HepG2 (cell line): ENCODE results near the gene FGD6. TPM values are rescaled to one million over a fixed set of nuclear protein-coding genes. Genes with fewer than 3 reads are reported as not detected.

ENCODE experiments used
- ATAC-seq: fragments of 200-7000 bp; cut with Tn5 transposase; 3 replicates; pipeline ENCODE4 v1.9.1; 2020; ENCODE audit warnings: mild to moderate bottlenecking, moderate library complexity
- BruUV-seq: library from RNA; stranded (reverse); fragments of 400-500 nt; replicated peaks from 2 replicates; lab custom pipeline; 2021; lab: Mats Ljungman, UMichigan
- CTCF ChIA-PET: fragments of 300-600 bp; formaldehyde crosslinking; extraction: SDS; loops from one replicate; lab custom pipeline; 2021; ENCODE audit warnings: low total read pairs, inconsistent platforms, low intra/inter-chr PET ratio; lab: Yijun Ruan, JAX
- POLR2A ChIA-PET: fragments of 350-600 bp; sonication (Branson Sonifier 250); formaldehyde crosslinking; loops from one replicate; lab custom pipeline; 2020; ENCODE audit warnings: antibody characterized with exemption, inconsistent platforms; lab: Yijun Ruan, JAX
- DNase-seq: peaks from one replicate; pipeline ENCODE4 v3.0.0-alpha.2; 2015; ENCODE audit warnings: low spot score
- FAIRE-seq: peaks from 3 replicates; lab custom pipeline; 2011; peaks lifted over from hg19 to GRCh38; lab: Jason Lieb, UNC
- H2AFZ ChIP-seq: one replicate; pipeline ENCODE4 v1.6.1; 2011; ENCODE audit warnings: low read length, inconsistent platforms
- H3K27ac ChIP-seq: fragments of 300-600 bp; 3 replicates; pipeline ENCODE4 v1.8.0; 2011; ENCODE audit warnings: mixed run types, mild to moderate bottlenecking, mixed read lengths, low read length, inconsistent platforms; ENCODE audit not compliant: insufficient read depth; ENCODE audit errors: extremely low read length
- H3K27me3 ChIP-seq, 2 experiments: fragments of 200-600 bp in 1 of 2; 2 replicates in 1 of 2; 3 replicates in 1 of 2; pipeline versions ENCODE4 v1.6.0 to v1.8.0; 2011; ENCODE audit warnings: low read length in 2 of 2, mild to moderate bottlenecking in 2 of 2, moderate library complexity in 2 of 2, inconsistent platforms in 1 of 2; ENCODE audit not compliant: insufficient read depth in 2 of 2, control insufficient read depth in 1 of 2
- H3K36me3 ChIP-seq, 2 experiments: fragments of 200-600 bp in 1 of 2; replicated peaks in 1 of 2; 2 replicates in 1 of 2; 3 replicates in 1 of 2; pipeline versions ENCODE4 v1.5.1 to v1.8.0; 2011; ENCODE audit warnings: low read length in 2 of 2, inconsistent platforms in 1 of 2; ENCODE audit not compliant: insufficient read depth in 2 of 2, control insufficient read depth in 1 of 2
- H3K4me1 ChIP-seq: 2 replicates; pipeline ENCODE4 v1.5.1; 2012; ENCODE audit warnings: low read length, inconsistent platforms; ENCODE audit not compliant: insufficient read depth
- H3K4me2 ChIP-seq: 2 replicates; pipeline ENCODE4 v1.6.0; 2011; ENCODE audit warnings: low read depth, low read length, inconsistent platforms
- H3K4me3 ChIP-seq, 3 experiments: fragments of 200-600 bp in 1 of 3; sonication (generic), shearing (Covaris generic) in 1 of 3; replicated peaks in 1 of 3; 2 replicates each; pipeline ENCODE4 v1.5.1; 2011 to 2016; ENCODE audit warnings: low read length in 3 of 3, inconsistent platforms in 2 of 3, low read depth in 2 of 3, mild to moderate bottlenecking in 2 of 3, control low read depth in 1 of 3, mixed read lengths in 1 of 3; ENCODE audit not compliant: insufficient read depth in 1 of 3
- H3K79me2 ChIP-seq: one replicate; pipeline ENCODE4 v1.6.1; 2011; ENCODE audit warnings: low read length, inconsistent platforms; ENCODE audit not compliant: insufficient read depth
- H3K9ac ChIP-seq: 2 replicates; pipeline ENCODE4 v1.6.0; 2011; ENCODE audit warnings: mild to moderate bottlenecking, low read depth, low read length, inconsistent platforms; ENCODE audit not compliant: insufficient read depth
- H3K9me3 ChIP-seq: 2 replicates; pipeline ENCODE4 v1.5.1; 2012; ENCODE audit warnings: mild to moderate bottlenecking, low read length
- H4K20me1 ChIP-seq: 2 replicates; pipeline ENCODE4 v1.6.0; 2011; ENCODE audit warnings: inconsistent platforms, mild to moderate bottlenecking, low read length, moderate library complexity; ENCODE audit not compliant: insufficient read depth
- BRF2 ChIP-seq: sonication (generic); formaldehyde crosslinking; IDR thresholded peaks from 2 replicates; pipeline ENCODE4 v1.8.1; 2022; ENCODE audit warnings: mild to moderate bottlenecking, missing genetic modification reagents
- GABPB1 ChIP-seq: IDR thresholded peaks from 2 replicates; pipeline ENCODE4 v1.6.1; 2016; ENCODE audit warnings: mild to moderate bottlenecking, missing genetic modification reagents, moderate library complexity, missing compliant biosample characterization
- GZF1 ChIP-seq: sonication (generic); formaldehyde crosslinking; IDR thresholded peaks from 2 replicates; pipeline ENCODE4 v1.5.1; 2020; ENCODE audit warnings: mild to moderate bottlenecking, missing genetic modification reagents
- REXO4 ChIP-seq: sonication (generic); formaldehyde crosslinking; IDR thresholded peaks from 2 replicates; pipeline ENCODE4 v1.8.0; 2022; ENCODE audit warnings: missing genetic modification reagents, mild to moderate bottlenecking, borderline replicate concordance
- RFX5 ChIP-seq: IDR thresholded peaks from 2 replicates; pipeline ENCODE4 v1.6.1; 2011; ENCODE audit warnings: low read depth, low read length, improper control_type of control experiment
- ZNF101 ChIP-seq: sonication (generic); formaldehyde crosslinking; IDR thresholded peaks from 2 replicates; pipeline ENCODE4 v1.4.0; 2020; ENCODE audit warnings: mild to moderate bottlenecking, low read depth, missing genetic modification reagents, borderline replicate concordance
- ZNF142 ChIP-seq: sonication (generic); formaldehyde crosslinking; IDR thresholded peaks from 2 replicates; pipeline ENCODE4 v1.4.0; 2020; ENCODE audit warnings: missing genetic modification reagents
- ZNF34 ChIP-seq: sonication (generic); formaldehyde crosslinking; IDR thresholded peaks from 2 replicates; pipeline ENCODE4 v1.4.0; 2020; ENCODE audit warnings: mild to moderate bottlenecking, missing genetic modification reagents, borderline replicate concordance
- WGBS: methylation state at CpG from one replicate; pipeline ENCODE4 v1.1.6; 2017; ENCODE audit warnings: low lambda C conversion rate; 5-methylcytosine and 5-hydroxymethylcytosine counted together
- in situ Hi-C: cut with HindIII; loops from 2 replicates; pipeline ENCODE4 v1.10.0; 2017; ENCODE audit warnings: low pct_unique_long_range_greater_than_20kb; ENCODE audit not compliant: extremely low pct_ligation_motif_present
- intact Hi-C: fragments of 100-400 bp; cut with micrococcal nuclease; formaldehyde crosslinking; loops from one replicate; pipeline ENCODE4 v1.10.0; 2022; ENCODE audit not compliant: unreplicated experiment
- polyA plus RNA-seq, 8 experiments: library from polyadenylated mRNA; depleted of rRNA in 3 of 8; stranded (reverse) in 7 of 8; unstranded in 1 of 8; fragments of >200 nt; fragmentation: Illumina TruSeq in 4 of 8; extraction: Trizol in 4 of 8; gene quantifications; 2 replicates each; pipeline versions ENCODE4 v1.2.1 to v1.2.3, GENCODE V29; 2011 to 2016; ENCODE audit warnings: low read depth in 4 of 8, missing spikeins in 1 of 8, mixed read lengths in 1 of 8; ENCODE audit not compliant: insufficient read depth in 1 of 8
- total RNA-seq, 5 experiments: library from RNA; depleted of rRNA; stranded (reverse); fragments of >200 nt; fragmentation: Illumina TruSeq; extraction: Trizol; gene quantifications; 2 replicates each; pipeline ENCODE4 v1.2.3, GENCODE V29; 2016; ENCODE audit warnings: low read depth in 1 of 5
- TF ChIP-seq, protein P1 (sequence below): sonication (generic); formaldehyde crosslinking; IDR thresholded peaks from 2 replicates; pipeline ENCODE4 v1.5.1; 2020; ENCODE audit warnings: missing genetic modification reagents, mild to moderate bottlenecking, borderline replicate concordance

The FGD6 gene
- total and polyA plus RNA-seq, 2 of the 13 experiments (the other 11 are each of a cell fraction or from before 2014, with no cell fraction given), result 2.2 to 4.3 TPM

DNA sequence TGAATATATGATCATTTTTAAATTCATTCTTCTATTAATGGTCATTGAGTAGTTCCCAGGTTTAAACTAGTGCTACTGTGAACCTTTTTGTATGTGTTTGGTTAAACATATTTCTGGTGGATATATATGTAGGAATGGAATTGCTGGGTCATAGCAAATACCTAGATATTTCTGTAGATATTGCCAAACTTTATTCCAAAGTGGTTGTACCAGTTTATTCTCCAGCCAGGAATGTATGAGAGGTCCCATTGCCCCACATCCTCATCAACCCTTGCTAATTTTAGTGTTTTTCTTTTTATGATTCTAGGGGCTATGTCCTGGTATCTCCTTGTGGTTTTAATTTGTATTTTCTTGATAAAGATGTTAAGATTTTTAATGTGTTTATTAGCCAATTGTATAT, 3.5 kb upstream of the FGD6 start (continued):
- no peak for TF ChIP-seq ZNF142 (CRISPR knock-in tag)
- TF ChIP-seq, protein P1, sequence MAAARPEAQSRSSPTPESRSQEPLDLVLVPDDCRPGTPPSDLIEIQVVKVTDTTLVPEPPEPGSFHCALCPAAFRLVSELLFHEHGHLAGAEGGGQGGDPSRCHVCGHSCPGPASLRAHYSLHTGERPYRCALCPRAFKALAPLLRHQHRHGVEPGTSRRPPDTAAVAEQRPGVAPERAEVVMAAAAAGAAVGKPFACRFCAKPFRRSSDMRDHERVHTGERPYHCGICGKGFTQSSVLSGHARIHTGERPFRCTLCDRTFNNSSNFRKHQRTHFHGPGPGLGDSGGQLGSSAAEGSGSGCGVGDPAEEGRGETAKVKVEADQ (CRISPR knock-in tag), result no peak
- no peak for TF ChIP-seq REXO4
- no peak for TF ChIP-seq GABPB1 (CRISPR knock-in tag)
- no peak for TF ChIP-seq RFX5
- no peak for TF ChIP-seq ZNF34 (CRISPR knock-in tag)
- TF ChIP-seq, all 625 proteins: peak for 0

DNA sequence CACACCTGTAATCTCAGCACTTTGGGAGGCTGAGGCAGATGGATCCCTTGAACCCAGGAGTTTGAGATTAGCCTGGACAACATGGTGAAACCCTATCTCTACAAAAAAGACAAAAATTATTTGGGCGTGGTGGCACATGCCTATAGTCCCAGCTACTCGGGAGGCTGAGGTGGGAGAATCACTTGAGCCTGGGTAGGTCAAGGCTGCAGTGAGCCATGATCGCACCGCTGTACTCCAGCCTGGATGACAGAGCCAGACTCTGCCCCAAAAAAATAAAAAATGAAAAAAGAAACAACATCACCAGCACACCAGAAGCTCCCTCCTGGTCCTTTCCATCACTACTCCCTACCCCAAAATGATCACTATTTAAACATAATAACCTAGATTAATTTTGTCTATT, 2.9 kb upstream of the FGD6 start:
- intact Hi-C loops (no loop called here), in situ Hi-C loops (no loop called here)
- Histone ChIP-seq H3K27me3 (no peaks in the 10 kb centered on the region; a peak in 1 of 5 replicates), H3K27ac (no peak overlapping the region), H3K4me2 (peak overlapping the region; percentile 92; the same call in 1 of the 2 replicates), H4K20me1 (0 out of 2 replicates have a peak, but pooled peaks cover 3% of the 10 kb centered on the region), H2AFZ (no peak overlapping the region), H3K79me2 (peaks cover 87% of the 10 kb centered on the region), H3K4me3 (no peak overlapping the region), H3K4me1 (peaks cover 36% of the 10 kb centered on the region), H3K9ac (no peak overlapping the region), H3K9me3 (no peaks in the 10 kb centered on the region), H3K36me3 (peaks cover 1 to 8% of the 10 kb centered on the region in 2 experiments; a peak in 4 of 5 replicates)
- ATAC-seq, result no peak
- no TSS peak for BruUV-seq
- no peak for FAIRE-seq
- 93% methylated on average over 4 of the region's 4 CpGs for WGBS
- ChIA-PET CTCF (no interaction called here), POLR2A (no interaction called here)
- no peak for DNase-seq
- TF ChIP-seq ZNF101 (CRISPR knock-in tag) (no peak), GZF1 (CRISPR knock-in tag) (no peak), REXO4 (no peak), BRF2 (CRISPR knock-in tag) (no peak)
